ENCODE measurements around the gene HSPA12B. TPM values are rescaled to one million over a fixed set of nuclear protein-coding genes. Genes with fewer than 3 reads are reported as not detected.

Gene HSPA12B
- polyA plus RNA-seq, 1 of the 3 experiments (the other 2 are of a cell fraction), result 0.46 TPM

GRCh38 chr20:3735768-3736167, 3.3 kb downstream of the HSPA12B start:
- WGBS (ENCODE audit: low lambda C conversion rate), result 60% methylated on average over 4 of the region's 4 CpGs
- Histone ChIP-seq H3K27ac (ENCODE audit: low read depth in 2 of 2, low read length in 1 of 2) (no peak overlapping the region), H3K36me3 (replicated peaks in 1 of 2; ENCODE audit: control insufficient read depth in 1 of 2, insufficient read depth in 2 of 2, low read length in 1 of 2) (no peaks in the 10 kb centered on the region), H3K9me2 (no peaks in the 10 kb centered on the region), H3K4me2 (no peak overlapping the region), H3K4me3 (ENCODE audit: low read depth in 2 of 2, low read length in 1 of 2) (no peak overlapping the region), H3K79me2 (ENCODE audit: insufficient read depth) (no peaks in the 10 kb centered on the region), H3K9me3 (no peaks in the 10 kb centered on the region), H3K4me1 (ENCODE audit: control insufficient read depth in 1 of 2, insufficient read depth in 2 of 2, low read depth in 1 of 2, low read length in 1 of 2) (peaks cover 0 to 14% of the 10 kb centered on the region in 2 experiments; a peak in 1 of 4 replicates), H3F3A (replicated peaks; ENCODE audit: insufficient read depth) (no peaks in the 10 kb centered on the region), H3K9ac (no peak overlapping the region), H3K27me3 (ENCODE audit: insufficient read depth) (peaks cover 6% of the 10 kb centered on the region; the same call in 1 of the 2 replicates), H4K20me1 (ENCODE audit: insufficient read depth) (no peaks in the 10 kb centered on the region), H2AFZ (ENCODE audit: low read depth) (no peak overlapping the region)
- ChIA-PET CTCF (interaction anchor here (0.8 to 2.6 kb wide), 6 partner anchors 12 to 59 kb away, joined by 3 to 12 read pairs (median 6); no protein-coding TSS in a partner anchor), POLR2A (interaction anchor here (0.7 kb wide), 1 partner anchor 385 kb away, joined by 3 read pairs; no protein-coding TSS in a partner anchor)
- TF ChIP-seq TEAD4 (IDR thresholded peaks at IDR 0.05; ENCODE audit: borderline replicate concordance, insufficient read depth), result no peak
- TF ChIP-seq TAF1 (IDR thresholded peaks at IDR 0.05; ENCODE audit: borderline replicate concordance, low read depth, low read length), result no peak
- no peak for DNase-seq

GRCh38 chr20:3738111-3739053, 5.9 kb downstream of the HSPA12B start:
- no peak overlapping the region for H3K4me3 ChIP-seq (ENCODE audit: low read depth in 2 of 2, low read length in 1 of 2)
- TF ChIP-seq NFIC (IDR thresholded peaks at IDR 0.05; ENCODE audit: borderline replicate concordance) (no peak), SIN3A (IDR thresholded peaks at IDR 0.05; ENCODE audit: borderline replicate concordance, low read depth, low read length) (no peak), USF1 (IDR thresholded peaks at IDR 0.05; ENCODE audit: borderline replicate concordance, low read depth) (no peak), TCF12 (IDR thresholded peaks at IDR 0.05) (no peak), RAD21 (IDR thresholded peaks at IDR 0.05; ENCODE audit: low read length) (no peak), USF2 (IDR thresholded peaks at IDR 0.05; ENCODE audit: borderline replicate concordance, low read depth, low read length) (no peak), POLR2AphosphoS5 (IDR thresholded peaks at IDR 0.05; ENCODE audit: low read depth, low read length) (no peak), RFX5 (IDR thresholded peaks at IDR 0.05; ENCODE audit: low read length) (no peak)
- H3K9me3 ChIP-seq, result no peaks in the 10 kb centered on the region
- DNase-seq, result no peak
- ChIA-PET CTCF (interaction anchor here (1.8 to 3.5 kb wide), 4 partner anchors 9 to 62 kb away, joined by 5 to 25 read pairs (median 9); no protein-coding TSS in a partner anchor), POLR2A (no interaction called here)
- no peaks in the 10 kb centered on the region for H3K27me3 ChIP-seq (ENCODE audit: insufficient read depth)
- no peak overlapping the region for H3K4me2 ChIP-seq
- no peak overlapping the region for H3K9ac ChIP-seq
- no peak overlapping the region for H2AFZ ChIP-seq (ENCODE audit: low read depth)
- H3K4me1 ChIP-seq (ENCODE audit: control insufficient read depth in 1 of 2, insufficient read depth in 2 of 2, low read depth in 1 of 2, low read length in 1 of 2), result peaks cover 0 to 22% of the 10 kb centered on the region in 2 experiments; a peak in 1 of 4 replicates
- no peak overlapping the region for H3K27ac ChIP-seq (ENCODE audit: low read depth in 2 of 2, low read length in 1 of 2)
- no peaks in the 10 kb centered on the region for H4K20me1 ChIP-seq (ENCODE audit: insufficient read depth)
- WGBS (ENCODE audit: low lambda C conversion rate), result 56% methylated on average over 11 of the region's 11 CpGs
- no peaks in the 10 kb centered on the region for H3K36me3 ChIP-seq (replicated peaks in 1 of 2; ENCODE audit: control insufficient read depth in 1 of 2, insufficient read depth in 2 of 2, low read length in 1 of 2)
- no peaks in the 10 kb centered on the region for H3K9me2 ChIP-seq
- no peaks in the 10 kb centered on the region for H3F3A ChIP-seq (replicated peaks; ENCODE audit: insufficient read depth)
- no peaks in the 10 kb centered on the region for H3K79me2 ChIP-seq (ENCODE audit: insufficient read depth)
